Adipocyte (in vitro differentiated cells): ENCODE data around the gene KCNJ15.

Source experiments
- DNase-seq: peaks from one replicate; pipeline ENCODE4 v3.0.0-alpha.2; 2015; ENCODE audit warnings: low read depth
- H3K27me3 ChIP-seq: replicated peaks from 2 replicates; pipeline ENCODE4 v1.7.0; 2013; ENCODE audit warnings: mild to moderate bottlenecking, low read length, moderate library complexity; ENCODE audit not compliant: control insufficient read depth, insufficient read depth
- H3K36me3 ChIP-seq: 2 replicates; pipeline ENCODE4 v1.7.0; 2013; ENCODE audit warnings: low read length, mild to moderate bottlenecking, moderate library complexity; ENCODE audit not compliant: control insufficient read depth, insufficient read depth, severe bottlenecking
- H3K4me1 ChIP-seq: 2 replicates; pipeline ENCODE4 v1.7.0; 2013; ENCODE audit warnings: mild to moderate bottlenecking, low read length, moderate library complexity; ENCODE audit not compliant: control insufficient read depth, insufficient read depth
- H3K4me3 ChIP-seq: 2 replicates; pipeline ENCODE4 v1.7.0; 2013; ENCODE audit warnings: mild to moderate bottlenecking, low read length, moderate library complexity
- H3K9ac ChIP-seq: 2 replicates; pipeline ENCODE4 v1.7.0; 2013; ENCODE audit warnings: mild to moderate bottlenecking, low read length, moderate library complexity
- H3K9me3 ChIP-seq: 2 replicates; pipeline ENCODE4 v1.7.0; 2013; ENCODE audit warnings: mild to moderate bottlenecking, low read length, moderate library complexity; ENCODE audit not compliant: control insufficient read depth

The KCNJ15 gene

DNA sequence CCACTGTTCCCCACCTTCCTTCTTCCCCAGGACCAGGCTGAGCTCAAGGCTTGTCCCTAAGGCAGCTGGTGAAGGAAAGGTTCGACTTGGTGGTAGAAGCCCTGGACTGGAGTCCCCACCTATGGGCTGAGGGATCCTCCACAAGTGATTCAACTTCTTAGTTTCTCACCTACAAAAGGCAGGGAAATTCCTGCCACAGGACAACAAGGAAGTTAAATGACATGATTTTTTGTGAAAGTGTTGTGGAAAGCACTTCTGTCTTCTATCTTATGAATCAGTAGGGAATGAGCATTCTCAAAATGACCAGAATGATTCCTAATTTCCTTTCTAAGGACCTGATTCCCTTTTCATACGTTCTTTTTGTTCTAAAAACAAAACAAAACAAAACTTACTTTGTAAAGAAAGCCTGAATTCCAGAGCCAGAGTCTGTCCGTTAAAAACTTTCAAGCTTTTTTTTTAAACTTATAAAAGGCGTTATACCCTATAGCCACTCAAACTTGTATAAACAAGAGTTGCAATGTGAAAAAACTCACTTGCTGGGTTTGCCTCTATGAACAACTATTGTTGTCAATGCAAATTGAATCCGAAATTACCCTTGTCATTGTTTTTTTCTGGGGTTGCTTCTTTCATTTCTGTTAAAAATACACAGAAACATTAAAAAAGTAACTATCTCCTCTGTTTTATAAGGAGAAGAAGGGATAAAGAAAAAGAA lies 12.2 kb downstream of the KCNJ15 start:
- Histone ChIP-seq H3K4me3 (peak overlapping the region; percentile 6), H3K9me3 (no peaks in the 10 kb centered on the region), H3K9ac (peak overlapping the region; percentile 79), H3K4me1 (peaks cover 64% of the 10 kb centered on the region), H3K36me3 (no peaks in the 10 kb centered on the region), H3K27me3 (no peaks in the 10 kb centered on the region)
- DNase-seq = no peak

DNA sequence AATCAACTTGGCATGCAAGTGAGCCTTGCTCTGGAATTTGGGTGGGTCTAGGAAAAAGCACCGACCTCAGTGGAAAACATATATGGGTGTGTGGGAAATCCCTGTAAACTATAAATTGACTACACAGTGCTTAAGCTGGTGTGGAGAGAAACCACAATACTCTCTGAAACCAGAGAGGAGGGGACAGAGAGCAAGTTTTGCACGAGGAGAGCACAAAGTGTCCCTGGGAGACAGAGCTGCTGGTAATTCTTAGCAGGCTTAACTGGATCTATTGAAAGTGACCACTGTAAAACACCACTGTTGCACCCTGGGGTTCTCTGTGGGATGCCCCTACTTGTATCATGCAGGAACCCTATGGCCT lies 12.8 kb downstream of the KCNJ15 start:
- H3K4me1 ChIP-seq = peaks cover 59% of the 10 kb centered on the region
- no peaks in the 10 kb centered on the region for H3K27me3 ChIP-seq
- DNase-seq = no peak
- no peak overlapping the region for H3K4me3 ChIP-seq
- H3K36me3 ChIP-seq = no peaks in the 10 kb centered on the region
- H3K9me3 ChIP-seq = no peaks in the 10 kb centered on the region
- H3K9ac ChIP-seq = peak overlapping the region; percentile 79

- no peaks in the 10 kb centered on the region for H3K27me3 ChIP-seq
- DNase-seq = no peak
- H3K36me3 ChIP-seq = no peaks in the 10 kb centered on the region
- no peak overlapping the region for H3K4me3 ChIP-seq
- peaks cover 50% of the 10 kb centered on the region for H3K4me1 ChIP-seq
- H3K9ac ChIP-seq = no peak overlapping the region
- H3K9me3 ChIP-seq = no peaks in the 10 kb centered on the region
These were observed 15.4 kb downstream of the KCNJ15 start for GRCh38 chr21:38272215-38272614.

DNA sequence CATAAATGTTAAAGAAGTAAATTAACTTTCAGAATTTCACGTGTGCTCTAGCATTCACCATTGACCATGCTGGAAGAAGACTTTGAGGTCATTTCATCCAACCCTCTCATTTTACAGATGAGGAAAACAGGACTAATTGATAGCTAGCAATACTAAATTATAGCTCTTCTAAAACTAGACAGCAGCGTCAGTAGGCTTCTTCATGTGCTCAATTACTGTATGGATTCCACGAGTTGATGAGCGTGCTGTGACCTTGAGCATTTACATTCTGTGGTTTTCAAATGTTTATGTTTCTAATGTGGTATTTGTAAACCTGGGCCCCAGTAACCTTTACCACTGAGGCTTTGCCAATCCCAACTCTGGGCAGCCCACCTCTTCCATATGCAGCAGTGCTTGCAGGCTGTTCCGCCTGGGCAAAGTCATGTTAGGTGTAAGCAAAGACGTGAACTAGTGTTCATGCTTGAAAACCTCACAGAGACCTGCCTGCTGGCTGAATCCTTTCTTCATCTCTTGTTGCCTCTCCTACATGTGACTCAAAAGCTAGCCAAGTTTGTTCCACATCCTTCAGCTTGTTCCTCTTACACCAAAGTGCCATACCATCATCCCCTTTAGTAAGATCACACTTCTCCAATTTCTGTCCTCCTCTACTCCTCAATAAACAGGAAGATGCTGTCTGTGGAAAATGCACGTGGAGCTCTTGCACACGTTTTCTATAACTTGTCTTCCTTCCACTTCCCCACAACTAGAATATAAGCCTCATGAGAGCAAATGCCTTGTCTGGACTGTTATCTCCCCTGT lies 17.2 kb downstream of the KCNJ15 start:
- Histone ChIP-seq H3K4me1 (peaks cover 45% of the 10 kb centered on the region), H3K9me3 (no peaks in the 10 kb centered on the region), H3K9ac (no peak overlapping the region), H3K4me3 (no peak overlapping the region), H3K27me3 (no peaks in the 10 kb centered on the region), H3K36me3 (no peaks in the 10 kb centered on the region)
- no peak for DNase-seq

GRCh38 chr21:38277501-38278131 lies 20.8 kb downstream of the KCNJ15 start:
- Histone ChIP-seq H3K9me3 (no peaks in the 10 kb centered on the region), H3K27me3 (no peaks in the 10 kb centered on the region), H3K4me1 (peaks cover 48% of the 10 kb centered on the region), H3K4me3 (peak overlapping the region; percentile 31), H3K9ac (peak overlapping the region; percentile 77), H3K36me3 (no peaks in the 10 kb centered on the region)
- peak; percentile 85 for DNase-seq

DNA sequence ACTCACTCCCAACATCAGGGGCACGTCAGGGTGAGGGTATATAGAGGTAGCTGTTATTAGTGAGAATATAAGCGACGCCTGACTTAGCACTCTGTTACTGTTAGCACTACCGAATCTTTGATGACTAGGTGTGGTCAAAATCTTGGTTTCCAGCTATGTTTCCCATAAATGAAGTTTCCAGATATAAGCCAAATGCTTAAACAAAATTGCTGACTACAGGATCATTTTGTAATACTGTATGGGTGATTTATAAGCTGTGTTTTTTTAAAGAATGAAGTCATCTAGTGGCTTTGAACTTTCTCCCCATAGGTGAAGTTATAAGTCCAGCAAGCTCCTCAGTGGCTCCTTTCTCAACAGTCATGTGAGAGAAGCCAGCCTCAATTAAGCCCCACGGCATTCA lies 23.7 kb downstream of the KCNJ15 start:
- no peak for DNase-seq
- Histone ChIP-seq H3K27me3 (no peaks in the 10 kb centered on the region), H3K9me3 (no peaks in the 10 kb centered on the region), H3K4me3 (no peak overlapping the region), H3K4me1 (peaks cover 63% of the 10 kb centered on the region), H3K9ac (no peak overlapping the region), H3K36me3 (no peaks in the 10 kb centered on the region)

DNA sequence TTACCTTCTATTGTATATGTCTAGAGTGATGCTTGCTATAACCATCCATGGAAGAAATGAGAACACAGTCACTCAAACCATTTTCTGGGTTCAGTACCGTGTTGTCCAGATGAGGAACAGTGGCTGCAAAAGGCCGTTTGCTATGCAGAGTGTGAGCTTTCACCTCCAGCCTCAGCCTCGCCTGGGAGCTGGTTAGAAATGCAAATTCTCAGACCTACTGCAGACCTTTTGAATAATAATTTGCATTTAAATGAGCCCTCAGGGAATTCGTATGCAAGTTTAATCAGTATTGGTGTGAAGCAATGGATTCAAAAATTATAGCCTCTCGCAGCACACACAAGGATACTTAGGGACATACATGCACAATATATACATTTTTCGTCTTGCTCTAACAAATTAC lies 24.1 kb downstream of the KCNJ15 start:
- H3K9me3 ChIP-seq = no peaks in the 10 kb centered on the region
- H3K4me1 ChIP-seq = peaks cover 61% of the 10 kb centered on the region
- no peak for DNase-seq
- H3K9ac ChIP-seq = no peak overlapping the region
- H3K27me3 ChIP-seq = no peaks in the 10 kb centered on the region
- H3K4me3 ChIP-seq = no peak overlapping the region
- no peaks in the 10 kb centered on the region for H3K36me3 ChIP-seq

- no peak overlapping the region for H3K4me3 ChIP-seq
- peaks cover 60% of the 10 kb centered on the region for H3K4me1 ChIP-seq
- DNase-seq = peak; percentile 90
These were observed 26.1 kb downstream of the KCNJ15 start for GRCh38 chr21:38282921-38283320.

GRCh38 chr21:38284216-38284615 lies 27.4 kb downstream of the KCNJ15 start:
- Histone ChIP-seq H3K9me3 (no peaks in the 10 kb centered on the region), H3K9ac (peak overlapping the region; percentile 80), H3K36me3 (no peaks in the 10 kb centered on the region), H3K4me1 (peaks cover 55% of the 10 kb centered on the region), H3K27me3 (no peaks in the 10 kb centered on the region), H3K4me3 (no peak overlapping the region)
- no peak for DNase-seq

More at GRCh38 chr21:38282921-38283320, 26.1 kb downstream of the KCNJ15 start:
- Histone ChIP-seq H3K27me3 (no peaks in the 10 kb centered on the region), H3K36me3 (no peaks in the 10 kb centered on the region), H3K9ac (peak overlapping the region; percentile 80), H3K9me3 (no peaks in the 10 kb centered on the region)

DNA sequence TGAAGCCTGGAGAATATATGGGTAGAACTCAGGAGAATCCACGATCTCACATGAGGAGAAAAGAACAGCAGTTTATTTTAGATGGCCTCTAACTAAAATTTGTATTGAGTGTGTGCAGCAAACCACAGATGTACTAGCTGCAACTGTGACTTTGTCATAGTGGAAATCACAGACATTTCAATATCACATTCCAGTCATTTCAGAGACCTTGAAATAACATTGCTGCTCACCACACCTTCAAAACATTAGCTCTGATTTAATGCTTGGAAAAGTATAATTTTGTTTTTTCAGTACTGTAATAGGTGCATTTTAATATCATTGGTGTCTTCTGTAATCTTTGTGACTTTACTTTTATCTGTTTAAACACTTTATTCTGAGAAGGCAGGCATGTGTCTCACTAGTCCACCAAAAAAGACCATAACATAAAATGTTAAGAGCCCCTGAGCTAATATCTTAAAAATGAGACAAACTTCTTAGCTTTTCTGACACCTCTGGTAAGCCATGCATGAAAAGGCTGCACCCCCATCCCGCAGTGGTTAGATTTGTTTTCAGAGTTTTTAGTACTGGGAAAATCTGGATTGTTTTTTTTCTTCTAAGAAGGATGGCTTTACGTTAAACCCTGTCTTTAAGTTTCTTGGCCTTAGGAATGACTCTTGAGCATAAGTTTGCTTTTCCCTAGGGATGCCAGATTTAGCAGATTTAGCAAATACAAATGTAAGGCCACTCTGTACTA lies 30.1 kb downstream of the KCNJ15 start:
- H3K9me3 ChIP-seq = no peaks in the 10 kb centered on the region
- DNase-seq = no peak
- H3K36me3 ChIP-seq = no peaks in the 10 kb centered on the region
- H3K4me3 ChIP-seq = no peak overlapping the region
- H3K4me1 ChIP-seq = peaks cover 42% of the 10 kb centered on the region
- H3K9ac ChIP-seq = peak overlapping the region; percentile 68
- no peaks in the 10 kb centered on the region for H3K27me3 ChIP-seq

GRCh38 chr21:38287476-38287875 lies 30.7 kb downstream of the KCNJ15 start:
- H3K9ac ChIP-seq = peak overlapping the region; percentile 68
- no peak overlapping the region for H3K4me3 ChIP-seq
- peaks cover 37% of the 10 kb centered on the region for H3K4me1 ChIP-seq
- no peaks in the 10 kb centered on the region for H3K36me3 ChIP-seq
- no peaks in the 10 kb centered on the region for H3K27me3 ChIP-seq
- no peak for DNase-seq
- H3K9me3 ChIP-seq = no peaks in the 10 kb centered on the region
